Measurements from ENCODE around the gene LRRC8E. TPM values are rescaled to one million over a fixed set of nuclear protein-coding genes. Genes with fewer than 3 reads are reported as not detected.

LRRC8E gene
- total RNA-seq, 1 experiment from 2014 or later: 0.77 TPM

DNA sequence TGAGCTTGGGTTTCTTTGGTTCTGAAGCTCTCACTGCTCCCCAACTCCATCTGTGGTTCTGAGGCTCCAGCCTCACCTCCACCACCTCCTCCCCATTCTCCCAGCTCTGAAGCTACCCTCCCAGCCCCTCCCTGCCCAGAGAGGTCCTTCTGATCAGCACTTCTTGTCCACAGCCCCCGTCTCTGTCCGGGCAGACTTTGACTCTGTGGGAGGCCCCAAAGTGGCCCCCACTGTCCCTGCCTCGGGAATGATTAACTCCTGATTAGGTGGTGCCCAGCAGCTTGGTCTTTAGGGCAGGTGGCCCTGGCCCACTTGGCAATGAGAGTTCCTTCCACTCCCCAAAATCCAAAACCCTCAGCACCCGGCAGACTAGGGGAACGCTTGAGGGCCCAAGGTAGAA is 43.9 kb upstream of the LRRC8E start:
- no peaks in the 10 kb centered on the region for H3K4me1 ChIP-seq (ENCODE audit: insufficient read depth, low read length, poor library complexity, severe bottlenecking)
- no peaks in the 10 kb centered on the region for H3K9me3 ChIP-seq (ENCODE audit: low read depth, low read length, poor library complexity, severe bottlenecking)
- H3K36me3 ChIP-seq (ENCODE audit: insufficient read depth, low read length, poor library complexity, severe bottlenecking): no peaks in the 10 kb centered on the region
- BruUV-seq (replicated peaks): no TSS peak
- H3K27ac ChIP-seq (ENCODE audit: low read depth, low read length, poor library complexity, severe bottlenecking): no peak overlapping the region
- H3K4me3 ChIP-seq (ENCODE audit: low read depth, low read length, poor library complexity, severe bottlenecking): no peak overlapping the region
- POLR2A ChIA-PET (ENCODE audit: low non-redundant PET): no interaction called here
- no peaks in the 10 kb centered on the region for H3K27me3 ChIP-seq (replicated peaks; ENCODE audit: insufficient read depth, low read depth, low read length, poor library complexity)
- no peak for DNase-seq (ENCODE audit: low spot score)
- CTCF ChIA-PET: no interaction called here
- intact Hi-C loops (cut with micrococcal nuclease; ENCODE audit: unreplicated experiment): no loop called here
- TF ChIP-seq EZH2 (IDR thresholded peaks at IDR 0.05; ENCODE audit: borderline replicate concordance, low read depth, low read length, poor library complexity, severe bottlenecking): no peak
- TF ChIP-seq, protein P1, sequence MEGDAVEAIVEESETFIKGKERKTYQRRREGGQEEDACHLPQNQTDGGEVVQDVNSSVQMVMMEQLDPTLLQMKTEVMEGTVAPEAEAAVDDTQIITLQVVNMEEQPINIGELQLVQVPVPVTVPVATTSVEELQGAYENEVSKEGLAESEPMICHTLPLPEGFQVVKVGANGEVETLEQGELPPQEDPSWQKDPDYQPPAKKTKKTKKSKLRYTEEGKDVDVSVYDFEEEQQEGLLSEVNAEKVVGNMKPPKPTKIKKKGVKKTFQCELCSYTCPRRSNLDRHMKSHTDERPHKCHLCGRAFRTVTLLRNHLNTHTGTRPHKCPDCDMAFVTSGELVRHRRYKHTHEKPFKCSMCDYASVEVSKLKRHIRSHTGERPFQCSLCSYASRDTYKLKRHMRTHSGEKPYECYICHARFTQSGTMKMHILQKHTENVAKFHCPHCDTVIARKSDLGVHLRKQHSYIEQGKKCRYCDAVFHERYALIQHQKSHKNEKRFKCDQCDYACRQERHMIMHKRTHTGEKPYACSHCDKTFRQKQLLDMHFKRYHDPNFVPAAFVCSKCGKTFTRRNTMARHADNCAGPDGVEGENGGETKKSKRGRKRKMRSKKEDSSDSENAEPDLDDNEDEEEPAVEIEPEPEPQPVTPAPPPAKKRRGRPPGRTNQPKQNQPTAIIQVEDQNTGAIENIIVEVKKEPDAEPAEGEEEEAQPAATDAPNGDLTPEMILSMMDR (conservative IDR thresholded peaks at IDR 0.05; ENCODE audit: low read depth, low read length): no peak

DNA sequence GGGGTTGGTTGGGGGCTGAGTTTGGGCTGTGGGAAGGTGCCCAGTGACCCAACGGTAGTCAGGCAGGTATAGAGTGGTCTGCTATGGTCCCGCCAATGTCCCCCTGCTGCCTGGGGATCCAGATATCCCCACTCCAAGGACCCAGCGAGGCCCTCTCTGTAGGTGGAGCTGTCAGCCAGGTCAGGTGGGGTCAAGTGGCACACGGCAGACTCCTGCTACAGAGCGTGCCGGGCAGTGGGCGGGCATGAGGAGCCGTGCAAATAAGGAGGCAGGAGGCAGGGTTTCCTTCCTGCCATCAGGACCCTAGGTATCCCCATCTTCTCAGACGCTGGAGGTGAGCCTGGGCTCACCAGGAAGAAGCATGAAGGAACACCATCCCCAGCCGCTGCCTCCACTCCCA is 43.4 kb upstream of the LRRC8E start:
- Histone ChIP-seq H3K27ac (ENCODE audit: low read depth, low read length, poor library complexity, severe bottlenecking) (no peak overlapping the region), H3K4me1 (ENCODE audit: insufficient read depth, low read length, poor library complexity, severe bottlenecking) (no peaks in the 10 kb centered on the region), H3K27me3 (replicated peaks; ENCODE audit: insufficient read depth, low read depth, low read length, poor library complexity) (no peaks in the 10 kb centered on the region), H3K4me3 (ENCODE audit: low read depth, low read length, poor library complexity, severe bottlenecking) (no peak overlapping the region), H3K9me3 (ENCODE audit: low read depth, low read length, poor library complexity, severe bottlenecking) (no peaks in the 10 kb centered on the region), H3K36me3 (ENCODE audit: insufficient read depth, low read length, poor library complexity, severe bottlenecking) (no peaks in the 10 kb centered on the region)
- no peak for DNase-seq (ENCODE audit: low spot score)
- no TSS peak for BruUV-seq (replicated peaks)
- CTCF ChIA-PET: no interaction called here
- intact Hi-C loops (cut with micrococcal nuclease; ENCODE audit: unreplicated experiment): no loop called here
- TF ChIP-seq EZH2 (IDR thresholded peaks at IDR 0.05; ENCODE audit: borderline replicate concordance, low read depth, low read length, poor library complexity, severe bottlenecking): no peak
- TF ChIP-seq, protein P1 (conservative IDR thresholded peaks at IDR 0.05; ENCODE audit: low read depth, low read length): no peak
- POLR2A ChIA-PET (ENCODE audit: low non-redundant PET): no interaction called here

- DNase-seq (ENCODE audit: low spot score): no peak
- H3K27me3 ChIP-seq (replicated peaks; ENCODE audit: insufficient read depth, low read depth, low read length, poor library complexity): no peaks in the 10 kb centered on the region
- CTCF ChIA-PET: interaction anchor here (0.5 kb wide), 1 partner anchor 56 kb away, joined by 4 read pairs; no protein-coding TSS in a partner anchor
- BruUV-seq (replicated peaks): no TSS peak
- H3K27ac ChIP-seq (ENCODE audit: low read depth, low read length, poor library complexity, severe bottlenecking): no peak overlapping the region
- no peaks in the 10 kb centered on the region for H3K9me3 ChIP-seq (ENCODE audit: low read depth, low read length, poor library complexity, severe bottlenecking)
- TF ChIP-seq, protein P1 (conservative IDR thresholded peaks at IDR 0.05; ENCODE audit: low read depth, low read length): no peak
- TF ChIP-seq EZH2 (IDR thresholded peaks at IDR 0.05; ENCODE audit: borderline replicate concordance, low read depth, low read length, poor library complexity, severe bottlenecking): no peak
- POLR2A ChIA-PET (ENCODE audit: low non-redundant PET): no interaction called here
- H3K4me1 ChIP-seq (ENCODE audit: insufficient read depth, low read length, poor library complexity, severe bottlenecking): no peaks in the 10 kb centered on the region
- intact Hi-C loops (cut with micrococcal nuclease; ENCODE audit: unreplicated experiment): no loop called here
- no peak overlapping the region for H3K4me3 ChIP-seq (ENCODE audit: low read depth, low read length, poor library complexity, severe bottlenecking)
- H3K36me3 ChIP-seq (ENCODE audit: insufficient read depth, low read length, poor library complexity, severe bottlenecking): no peaks in the 10 kb centered on the region
These were observed 42.7 kb upstream of the LRRC8E start for GRCh38 chr19:7845390-7846154.

Measured in A673 (cell line).